ENCODE data around the gene OR51S1. TPM values are rescaled to one million over a fixed set of nuclear protein-coding genes. Genes with fewer than 3 reads are reported as not detected.
"Not testable (repeated sequence)": the region's sequence is repeated elsewhere in the genome, so short reads cannot be mapped to it uniquely, and the experiment has no call there.

Gene OR51S1
- total and polyA plus RNA-seq, 2 of the 13 experiments (the other 11 are each of a cell fraction or from before 2014, with no cell fraction given): not detected

- intact Hi-C loops (cut with micrococcal nuclease; ENCODE audit: unreplicated experiment): no loop called here
- H3K4me1 ChIP-seq (ENCODE audit: insufficient read depth, low read length): no peaks in the 10 kb centered on the region
- no peak overlapping the region for H3K27ac ChIP-seq (ENCODE audit: extremely low read length, insufficient read depth, low read length)
- H3K4me2 ChIP-seq (ENCODE audit: low read depth, low read length): no peak overlapping the region
- H4K20me1 ChIP-seq (ENCODE audit: insufficient read depth, low read length): no peaks in the 10 kb centered on the region
- no peak for TF ChIP-seq GZF1 (CRISPR knock-in tag; IDR thresholded peaks at IDR 0.05)
- no peak for TF ChIP-seq TRIM24 (CRISPR knock-in tag; IDR thresholded peaks at IDR 0.05)
- no peak for TF ChIP-seq TCF12 (IDR thresholded peaks at IDR 0.05)
- TF ChIP-seq TCF12 (CRISPR knock-in tag; IDR thresholded peaks at IDR 0.05): no peak
- no peak for TF ChIP-seq HNF1A (IDR thresholded peaks at IDR 0.05; ENCODE audit: low read depth)
- TF ChIP-seq HNF1A (CRISPR knock-in tag; IDR thresholded peaks at IDR 0.05; ENCODE audit: borderline replicate concordance): no peak
- no peak for TF ChIP-seq MXD1 (CRISPR knock-in tag; IDR thresholded peaks at IDR 0.05)
- TF ChIP-seq KDM5B (CRISPR knock-in tag; IDR thresholded peaks at IDR 0.05; ENCODE audit: borderline replicate concordance): no peak
- TF ChIP-seq ZSCAN31 (CRISPR knock-in tag; IDR thresholded peaks at IDR 0.05; ENCODE audit: low read depth): no peak
- no peak for TF ChIP-seq ZNF274 (CRISPR knock-in tag; IDR thresholded peaks at IDR 0.05)
- no peak for TF ChIP-seq SMAD3 (CRISPR knock-in tag; IDR thresholded peaks at IDR 0.05)
- TF ChIP-seq ZNF780A (CRISPR knock-in tag; IDR thresholded peaks at IDR 0.05): no peak
- no peak for FAIRE-seq
- no peaks in the 10 kb centered on the region for H3K27me3 ChIP-seq (ENCODE audit: control insufficient read depth in 1 of 2, insufficient read depth in 2 of 2, low read length in 2 of 2)
- ATAC-seq: no peak
- POLR2A ChIA-PET: no interaction called here
- H3K79me2 ChIP-seq (ENCODE audit: insufficient read depth, low read length): no peaks in the 10 kb centered on the region
- DNase-seq (ENCODE audit: low spot score): no peak
- H3K9me3 ChIP-seq (ENCODE audit: low read length): no peaks in the 10 kb centered on the region
- in situ Hi-C loops (cut with HindIII; ENCODE audit: extremely low pct_ligation_motif_present, low pct_unique_long_range_greater_than_20kb): no loop called here
- BruUV-seq (replicated peaks): no TSS peak
- no peak overlapping the region for H3K9ac ChIP-seq (ENCODE audit: insufficient read depth, low read depth, low read length)
- no peak overlapping the region for H2AFZ ChIP-seq (ENCODE audit: low read length)
- H3K36me3 ChIP-seq (replicated peaks in 1 of 2; ENCODE audit: control insufficient read depth in 1 of 2, insufficient read depth in 2 of 2, low read length in 2 of 2): no peaks in the 10 kb centered on the region
- no peak overlapping the region for H3K4me3 ChIP-seq (replicated peaks in 1 of 3; ENCODE audit: insufficient read depth in 1 of 3, low read depth in 2 of 3, low read length in 3 of 3)
- CTCF ChIA-PET (ENCODE audit: low intra/inter-chr PET ratio, low total read pairs): no interaction called here
Observed at GRCh38 chr11:4862447-4863236, 13.6 kb upstream of the OR51S1 start.

DNA sequence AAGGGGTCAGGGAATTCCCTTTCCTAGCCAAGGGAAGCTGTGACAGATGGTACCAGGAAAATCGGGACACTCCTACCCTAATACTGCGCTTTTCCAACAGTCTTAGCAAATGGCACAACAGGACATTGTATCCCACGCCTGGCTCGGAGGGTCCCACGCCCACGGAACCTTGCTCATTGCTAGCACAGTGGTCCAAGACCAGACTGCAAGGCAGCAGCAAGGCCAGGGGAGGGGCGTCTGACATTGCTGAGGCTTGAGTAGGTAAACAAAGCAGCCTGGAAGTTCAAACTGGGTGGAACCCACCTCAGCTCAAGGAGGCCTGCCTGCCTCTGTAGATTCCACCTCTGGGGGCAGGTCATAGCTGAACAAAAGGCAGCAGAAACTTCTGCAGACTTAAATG, 5.3 kb upstream of the OR51S1 start:
- H3K36me3 ChIP-seq (replicated peaks in 1 of 2; ENCODE audit: control insufficient read depth in 1 of 2, insufficient read depth in 2 of 2, low read length in 2 of 2); in situ Hi-C loops (cut with HindIII; ENCODE audit: extremely low pct_ligation_motif_present, low pct_unique_long_range_greater_than_20kb); H3K4me1 ChIP-seq (ENCODE audit: insufficient read depth, low read length); H3K27me3 ChIP-seq (ENCODE audit: control insufficient read depth in 1 of 2, insufficient read depth in 2 of 2, low read length in 2 of 2); intact Hi-C loops (cut with micrococcal nuclease; ENCODE audit: unreplicated experiment); DNase-seq (ENCODE audit: low spot score); H3K27ac ChIP-seq (ENCODE audit: extremely low read length, insufficient read depth, low read length); FAIRE-seq; H4K20me1 ChIP-seq (ENCODE audit: insufficient read depth, low read length); H3K4me2 ChIP-seq (ENCODE audit: low read depth, low read length); CTCF ChIA-PET (ENCODE audit: low intra/inter-chr PET ratio, low total read pairs); ATAC-seq; POLR2A ChIA-PET; H3K79me2 ChIP-seq (ENCODE audit: insufficient read depth, low read length); H3K4me3 ChIP-seq (replicated peaks in 1 of 3; ENCODE audit: insufficient read depth in 1 of 3, low read depth in 2 of 3, low read length in 3 of 3); H3K9ac ChIP-seq (ENCODE audit: insufficient read depth, low read depth, low read length); BruUV-seq (replicated peaks); H2AFZ ChIP-seq (ENCODE audit: low read length); H3K9me3 ChIP-seq (ENCODE audit: low read length): not testable (repeated sequence)
- 27% methylated on average over 7 of the region's 7 CpGs for WGBS (ENCODE audit: low lambda C conversion rate)
